A673 (cell line): ENCODE data around the gene PRRC2B. TPM values are rescaled to one million over a fixed set of nuclear protein-coding genes. Genes with fewer than 3 reads are reported as not detected.
"Not testable (repeated sequence)": the region's sequence is repeated elsewhere in the genome, so short reads cannot be mapped to it uniquely, and the experiment has no call there.

Experiments used
- BruUV-seq: library from RNA; stranded (reverse); fragments of 400-500 nt; replicated peaks from 2 replicates; lab custom pipeline; 2021; lab: Mats Ljungman, UMichigan
- CTCF ChIA-PET: fragments of 300-600 bp; sonication (Branson Sonifier 250); formaldehyde crosslinking; loops from one replicate; lab custom pipeline; 2022; ENCODE audit warnings: antibody characterized with exemption; lab: Charles Lee
- POLR2A ChIA-PET: fragments of 300-600 bp; sonication (Branson Sonifier 250); formaldehyde crosslinking; loops from one replicate; lab custom pipeline; 2022; ENCODE audit warnings: antibody characterized with exemption; ENCODE audit not compliant: low non-redundant PET; lab: Charles Lee
- DNase-seq: peaks from one replicate; pipeline ENCODE4 v3.0.0-alpha.2; 2015; ENCODE audit warnings: low spot score
- H3K27ac ChIP-seq: fragments of 200-600 bp; sonication (generic); 2 replicates; pipeline ENCODE4 v1.5.1; 2016; ENCODE audit warnings: mixed run types, low read depth, mild to moderate bottlenecking, mixed read lengths, antibody characterized with exemption, low read length; ENCODE audit not compliant: poor library complexity, severe bottlenecking
- H3K27me3 ChIP-seq: fragments of 200-600 bp; sonication (generic); replicated peaks from 2 replicates; pipeline ENCODE4 v1.6.1; 2017; ENCODE audit warnings: mixed run types, low read depth, mild to moderate bottlenecking, mixed read lengths, antibody characterized with exemption, low read length; ENCODE audit not compliant: insufficient read depth, poor library complexity
- H3K36me3 ChIP-seq: fragments of 200-600 bp; sonication (generic); 2 replicates; pipeline ENCODE4 v1.6.1; 2016; ENCODE audit warnings: mixed run types, mild to moderate bottlenecking, mixed read lengths, antibody characterized with exemption, low read length; ENCODE audit not compliant: insufficient read depth, poor library complexity, severe bottlenecking
- H3K4me1 ChIP-seq: fragments of 200-600 bp; sonication (generic); 2 replicates; pipeline ENCODE4 v1.6.1; 2017; ENCODE audit warnings: mixed run types, mild to moderate bottlenecking, mixed read lengths, antibody characterized with exemption, low read length; ENCODE audit not compliant: insufficient read depth, poor library complexity, severe bottlenecking
- H3K4me3 ChIP-seq: fragments of 200-600 bp; sonication (generic); 2 replicates; pipeline ENCODE4 v1.5.1; 2016; ENCODE audit warnings: low read depth, mixed run types, mild to moderate bottlenecking, mixed read lengths, low read length; ENCODE audit not compliant: poor library complexity, severe bottlenecking
- H3K9me3 ChIP-seq: fragments of 200-600 bp; sonication (generic); 2 replicates; pipeline ENCODE4 v1.6.1; 2016; ENCODE audit warnings: mixed run types, low read depth, mild to moderate bottlenecking, mixed read lengths, antibody characterized with exemption, low read length; ENCODE audit not compliant: poor library complexity, severe bottlenecking
- EZH2 ChIP-seq: fragments of 200-600 bp; sonication (generic); IDR thresholded peaks from 2 replicates; pipeline ENCODE4 v1.6.1; 2017; ENCODE audit warnings: borderline replicate concordance, low read depth, mild to moderate bottlenecking, mixed read lengths, antibody characterized with exemption, low read length; ENCODE audit not compliant: poor library complexity, severe bottlenecking
- intact Hi-C: fragments of 100-400 bp; cut with micrococcal nuclease; formaldehyde crosslinking; loops from one replicate; pipeline ENCODE4 v1.10.0; 2022; ENCODE audit not compliant: unreplicated experiment
- total RNA-seq: library from RNA; stranded (reverse); gene quantifications from 2 replicates; pipeline ENCODE4 v1.2.3, GENCODE V29; 2021
- TF ChIP-seq, protein P1 (sequence below): fragments of 300-800, 200-600 bp; sonication (generic); conservative IDR thresholded peaks from 2 replicates; pipeline ENCODE4 v1.5.1; 2017; ENCODE audit warnings: low read depth, mild to moderate bottlenecking, antibody characterized with exemption, low read length, moderate library complexity, mixed read lengths

Gene PRRC2B
- total RNA-seq, 1 experiment from 2014 or later, result 317 TPM

DNA sequence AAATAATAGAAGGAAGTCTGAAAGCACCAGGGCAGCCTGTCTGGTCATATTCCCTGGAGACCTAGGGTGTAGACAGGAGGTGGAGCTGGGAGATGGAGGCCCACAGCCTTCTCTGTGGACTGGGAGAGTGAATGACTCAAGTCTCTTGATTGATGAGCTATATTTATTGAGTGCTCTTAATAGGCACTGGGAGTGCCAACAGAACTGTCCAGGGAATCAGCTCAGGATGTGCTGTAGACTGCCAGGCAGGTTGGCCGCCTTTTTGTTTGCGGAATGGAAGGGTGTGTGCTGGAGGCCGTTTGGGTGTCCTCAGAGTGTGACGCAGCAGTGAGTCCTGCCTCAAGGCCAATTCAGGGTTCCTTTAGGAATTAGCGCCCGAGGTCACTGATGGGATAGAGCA lies 75.5 kb downstream of the PRRC2B start:
- H3K9me3 ChIP-seq, result no peaks in the 10 kb centered on the region
- BruUV-seq, result no TSS peak
- TF ChIP-seq, protein P1, sequence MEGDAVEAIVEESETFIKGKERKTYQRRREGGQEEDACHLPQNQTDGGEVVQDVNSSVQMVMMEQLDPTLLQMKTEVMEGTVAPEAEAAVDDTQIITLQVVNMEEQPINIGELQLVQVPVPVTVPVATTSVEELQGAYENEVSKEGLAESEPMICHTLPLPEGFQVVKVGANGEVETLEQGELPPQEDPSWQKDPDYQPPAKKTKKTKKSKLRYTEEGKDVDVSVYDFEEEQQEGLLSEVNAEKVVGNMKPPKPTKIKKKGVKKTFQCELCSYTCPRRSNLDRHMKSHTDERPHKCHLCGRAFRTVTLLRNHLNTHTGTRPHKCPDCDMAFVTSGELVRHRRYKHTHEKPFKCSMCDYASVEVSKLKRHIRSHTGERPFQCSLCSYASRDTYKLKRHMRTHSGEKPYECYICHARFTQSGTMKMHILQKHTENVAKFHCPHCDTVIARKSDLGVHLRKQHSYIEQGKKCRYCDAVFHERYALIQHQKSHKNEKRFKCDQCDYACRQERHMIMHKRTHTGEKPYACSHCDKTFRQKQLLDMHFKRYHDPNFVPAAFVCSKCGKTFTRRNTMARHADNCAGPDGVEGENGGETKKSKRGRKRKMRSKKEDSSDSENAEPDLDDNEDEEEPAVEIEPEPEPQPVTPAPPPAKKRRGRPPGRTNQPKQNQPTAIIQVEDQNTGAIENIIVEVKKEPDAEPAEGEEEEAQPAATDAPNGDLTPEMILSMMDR, result no peak
- no peak for TF ChIP-seq EZH2
- no peak overlapping the region for H3K27ac ChIP-seq
- no peaks in the 10 kb centered on the region for H3K27me3 ChIP-seq
- ChIA-PET CTCF (no interaction called here), POLR2A (no interaction called here)
- H3K4me1 ChIP-seq, result no peaks in the 10 kb centered on the region
- H3K36me3 ChIP-seq, result peaks cover 93% of the 10 kb centered on the region
- no peak overlapping the region for H3K4me3 ChIP-seq
- intact Hi-C loops, result no loop called here
- DNase-seq, result no peak

DNA sequence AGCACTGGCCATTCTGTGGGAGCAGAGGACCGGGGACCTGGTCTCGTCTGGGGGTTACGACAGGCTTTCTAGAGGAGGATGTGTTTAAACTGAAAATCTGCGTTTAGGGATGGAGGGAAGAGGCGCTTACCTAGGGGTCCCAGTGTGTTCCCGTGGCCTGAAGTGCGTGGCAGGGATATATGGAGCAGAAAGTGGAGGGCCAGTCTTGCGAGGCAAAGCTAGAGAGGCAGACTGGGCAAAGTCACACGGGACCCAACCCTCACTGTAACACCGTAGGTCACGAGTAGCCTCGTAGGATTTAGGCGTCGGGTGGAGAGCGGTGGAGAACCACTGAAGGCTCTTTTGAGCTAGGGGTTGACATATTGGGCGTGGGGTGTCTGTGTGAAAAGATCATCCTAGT lies 76.1 kb downstream of the PRRC2B start:
- DNase-seq, result no peak
- H3K4me3 ChIP-seq, result no peak overlapping the region
- intact Hi-C loops, result no loop called here
- H3K9me3 ChIP-seq, result no peaks in the 10 kb centered on the region
- peaks cover 93% of the 10 kb centered on the region for H3K36me3 ChIP-seq
- no peaks in the 10 kb centered on the region for H3K27me3 ChIP-seq
- no peak overlapping the region for H3K27ac ChIP-seq
- ChIA-PET CTCF (interaction anchor here (0.6 kb wide), 1 partner anchor 96 kb away, joined by 4 read pairs; no protein-coding TSS in a partner anchor), POLR2A (no interaction called here)
- TF ChIP-seq, protein P1, result no peak
- no peak for TF ChIP-seq EZH2
- no TSS peak for BruUV-seq
- H3K4me1 ChIP-seq, result no peaks in the 10 kb centered on the region

GRCh38 chr9:131470581-131470991 lies 76.7 kb downstream of the PRRC2B start:
- H3K27me3 ChIP-seq, result no peaks in the 10 kb centered on the region
- POLR2A ChIA-PET, result no interaction called here
- intact Hi-C loops, result no loop called here

DNA sequence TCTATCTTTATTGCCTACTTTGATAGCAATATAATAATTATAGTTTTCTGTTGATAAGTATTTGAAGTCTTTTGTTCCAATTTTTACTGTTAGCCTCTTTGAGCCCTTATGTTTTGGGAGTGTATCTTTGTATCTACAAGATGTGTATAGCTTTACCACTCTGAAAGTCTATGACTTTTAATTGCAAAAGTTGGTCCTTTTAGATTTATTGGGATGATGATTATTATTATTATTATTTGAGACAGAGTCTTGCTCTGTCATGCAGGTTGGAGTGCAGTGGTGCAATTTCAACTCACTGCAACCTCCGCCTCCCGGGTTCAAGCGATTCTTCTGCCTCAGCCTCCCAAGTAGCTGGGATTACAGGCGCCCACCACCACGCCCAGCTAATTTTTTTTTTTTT lies 78.2 kb downstream of the PRRC2B start:
- H3K27ac ChIP-seq, POLR2A ChIA-PET, H3K9me3 ChIP-seq, DNase-seq, intact Hi-C loops, H3K27me3 ChIP-seq, BruUV-seq, H3K4me3 ChIP-seq, CTCF ChIA-PET, H3K4me1 ChIP-seq: not testable (repeated sequence)
- peaks cover 95% of the 10 kb centered on the region for H3K36me3 ChIP-seq

More at GRCh38 chr9:131470581-131470991, 76.7 kb downstream of the PRRC2B start:
- TF ChIP-seq, protein P1, result no peak
- no peak for TF ChIP-seq EZH2
- Histone ChIP-seq H3K4me3 (no peak overlapping the region), H3K9me3 (no peaks in the 10 kb centered on the region), H3K4me1 (no peaks in the 10 kb centered on the region), H3K36me3 (peaks cover 93% of the 10 kb centered on the region), H3K27ac (no peak overlapping the region)
- BruUV-seq, result no TSS peak
- CTCF ChIA-PET, result no interaction called here
- DNase-seq, result no peak
